ENCODE data around the gene COLEC11.

DNA sequence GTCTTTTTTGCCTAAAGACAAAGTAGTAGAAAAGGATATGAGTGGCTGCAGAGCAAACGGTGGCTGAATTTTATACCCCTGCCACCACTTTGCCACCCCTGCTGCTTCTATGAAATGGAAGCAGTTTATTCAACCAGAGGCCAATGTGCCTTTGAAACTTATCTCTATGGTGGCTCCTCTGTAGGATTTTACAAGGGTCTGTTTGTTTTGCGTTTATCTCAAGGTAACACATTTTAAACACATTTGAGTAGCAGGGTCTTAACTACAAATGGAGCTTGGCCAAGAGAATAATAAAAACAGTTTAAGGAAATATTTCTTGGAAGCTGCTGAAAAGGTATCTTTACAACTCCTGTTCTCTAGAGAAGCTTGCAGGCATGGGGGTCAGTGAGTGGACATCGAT, 69.2 kb downstream of the COLEC11 start:
- TF ChIP-seq, protein P1, sequence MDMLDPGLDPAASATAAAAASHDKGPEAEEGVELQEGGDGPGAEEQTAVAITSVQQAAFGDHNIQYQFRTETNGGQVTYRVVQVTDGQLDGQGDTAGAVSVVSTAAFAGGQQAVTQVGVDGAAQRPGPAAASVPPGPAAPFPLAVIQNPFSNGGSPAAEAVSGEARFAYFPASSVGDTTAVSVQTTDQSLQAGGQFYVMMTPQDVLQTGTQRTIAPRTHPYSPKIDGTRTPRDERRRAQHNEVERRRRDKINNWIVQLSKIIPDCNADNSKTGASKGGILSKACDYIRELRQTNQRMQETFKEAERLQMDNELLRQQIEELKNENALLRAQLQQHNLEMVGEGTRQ (CRISPR knock-in tag; IDR thresholded peaks at IDR 0.05) = no peak
- TF ChIP-seq, protein P2, sequence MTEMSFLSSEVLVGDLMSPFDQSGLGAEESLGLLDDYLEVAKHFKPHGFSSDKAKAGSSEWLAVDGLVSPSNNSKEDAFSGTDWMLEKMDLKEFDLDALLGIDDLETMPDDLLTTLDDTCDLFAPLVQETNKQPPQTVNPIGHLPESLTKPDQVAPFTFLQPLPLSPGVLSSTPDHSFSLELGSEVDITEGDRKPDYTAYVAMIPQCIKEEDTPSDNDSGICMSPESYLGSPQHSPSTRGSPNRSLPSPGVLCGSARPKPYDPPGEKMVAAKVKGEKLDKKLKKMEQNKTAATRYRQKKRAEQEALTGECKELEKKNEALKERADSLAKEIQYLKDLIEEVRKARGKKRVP (CRISPR knock-in tag; IDR thresholded peaks at IDR 0.05) = no peak
- TF ChIP-seq TBP (optimal IDR thresholded peaks at IDR 0.05; ENCODE audit: low read depth, low read length) = no peak
- no peak for TF ChIP-seq ZBTB33 (CRISPR knock-in tag; IDR thresholded peaks at IDR 0.05)
- TF ChIP-seq, protein P3, sequence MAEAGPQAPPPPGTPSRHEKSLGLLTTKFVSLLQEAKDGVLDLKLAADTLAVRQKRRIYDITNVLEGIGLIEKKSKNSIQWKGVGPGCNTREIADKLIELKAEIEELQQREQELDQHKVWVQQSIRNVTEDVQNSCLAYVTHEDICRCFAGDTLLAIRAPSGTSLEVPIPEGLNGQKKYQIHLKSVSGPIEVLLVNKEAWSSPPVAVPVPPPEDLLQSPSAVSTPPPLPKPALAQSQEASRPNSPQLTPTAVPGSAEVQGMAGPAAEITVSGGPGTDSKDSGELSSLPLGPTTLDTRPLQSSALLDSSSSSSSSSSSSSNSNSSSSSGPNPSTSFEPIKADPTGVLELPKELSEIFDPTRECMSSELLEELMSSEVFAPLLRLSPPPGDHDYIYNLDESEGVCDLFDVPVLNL (CRISPR knock-in tag; IDR thresholded peaks at IDR 0.05; ENCODE audit: low read depth) = no peak
